ENCODE data around the gene RIN3.

GRCh38 chr14:92532490-92533163 is 19.0 kb downstream of the RIN3 start:
- no peak for TF ChIP-seq EZH2 (IDR thresholded peaks at IDR 0.05; ENCODE audit: low read depth)
- TF ChIP-seq CTCF (conservative IDR thresholded peaks at IDR 0.05), result no peak
